ENCODE results near the gene KPNA4. TPM values are rescaled to one million over a fixed set of nuclear protein-coding genes. Genes with fewer than 3 reads are reported as not detected.

KPNA4 gene
- total RNA-seq, 4 donors from 2014 or later = 19.9 to 34.7 (median 23.4) TPM

DNA sequence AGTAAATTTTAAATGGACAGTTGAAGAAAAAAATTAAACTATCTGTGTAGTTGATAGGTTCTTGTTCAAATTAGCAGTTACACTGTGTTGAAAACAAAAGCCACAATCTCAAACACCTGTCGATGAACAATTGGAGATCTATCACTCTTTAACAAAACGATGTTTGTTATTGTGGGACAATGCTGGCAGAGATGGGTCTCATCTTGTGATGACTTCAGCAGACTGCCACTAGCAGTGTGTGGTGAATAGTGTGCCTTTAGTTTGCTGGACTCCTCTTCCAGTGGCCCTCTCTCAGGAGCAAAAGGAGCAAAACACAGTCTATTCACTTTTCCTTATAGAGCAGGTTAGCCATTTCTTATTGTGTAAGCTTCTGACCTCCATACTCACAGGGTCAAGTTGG, 101.0 kb downstream of the KPNA4 start:
- no peaks in the 10 kb centered on the region for H3K4me1 ChIP-seq
- H3K36me3 ChIP-seq = no peaks in the 10 kb centered on the region
- no peak overlapping the region for H3K27ac ChIP-seq
- no peak for TF ChIP-seq POLR2A (IDR thresholded peaks at IDR 0.05)
- TF ChIP-seq, protein P1, sequence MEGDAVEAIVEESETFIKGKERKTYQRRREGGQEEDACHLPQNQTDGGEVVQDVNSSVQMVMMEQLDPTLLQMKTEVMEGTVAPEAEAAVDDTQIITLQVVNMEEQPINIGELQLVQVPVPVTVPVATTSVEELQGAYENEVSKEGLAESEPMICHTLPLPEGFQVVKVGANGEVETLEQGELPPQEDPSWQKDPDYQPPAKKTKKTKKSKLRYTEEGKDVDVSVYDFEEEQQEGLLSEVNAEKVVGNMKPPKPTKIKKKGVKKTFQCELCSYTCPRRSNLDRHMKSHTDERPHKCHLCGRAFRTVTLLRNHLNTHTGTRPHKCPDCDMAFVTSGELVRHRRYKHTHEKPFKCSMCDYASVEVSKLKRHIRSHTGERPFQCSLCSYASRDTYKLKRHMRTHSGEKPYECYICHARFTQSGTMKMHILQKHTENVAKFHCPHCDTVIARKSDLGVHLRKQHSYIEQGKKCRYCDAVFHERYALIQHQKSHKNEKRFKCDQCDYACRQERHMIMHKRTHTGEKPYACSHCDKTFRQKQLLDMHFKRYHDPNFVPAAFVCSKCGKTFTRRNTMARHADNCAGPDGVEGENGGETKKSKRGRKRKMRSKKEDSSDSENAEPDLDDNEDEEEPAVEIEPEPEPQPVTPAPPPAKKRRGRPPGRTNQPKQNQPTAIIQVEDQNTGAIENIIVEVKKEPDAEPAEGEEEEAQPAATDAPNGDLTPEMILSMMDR (IDR thresholded peaks at IDR 0.05) = no peak
- 80 to 87% methylated on average over 2 of the region's 2 CpGs for WGBS, 2 donors
- H3K27me3 ChIP-seq = peaks cover 0 to 26% (median 0%) of the 10 kb centered on the region in 4 donors
- intact Hi-C loops (cut with DNase I) = no loop called here
- no peak for DNase-seq
- no peaks in the 10 kb centered on the region for H3K9me3 ChIP-seq
- H3K4me3 ChIP-seq = no peak overlapping the region

DNA sequence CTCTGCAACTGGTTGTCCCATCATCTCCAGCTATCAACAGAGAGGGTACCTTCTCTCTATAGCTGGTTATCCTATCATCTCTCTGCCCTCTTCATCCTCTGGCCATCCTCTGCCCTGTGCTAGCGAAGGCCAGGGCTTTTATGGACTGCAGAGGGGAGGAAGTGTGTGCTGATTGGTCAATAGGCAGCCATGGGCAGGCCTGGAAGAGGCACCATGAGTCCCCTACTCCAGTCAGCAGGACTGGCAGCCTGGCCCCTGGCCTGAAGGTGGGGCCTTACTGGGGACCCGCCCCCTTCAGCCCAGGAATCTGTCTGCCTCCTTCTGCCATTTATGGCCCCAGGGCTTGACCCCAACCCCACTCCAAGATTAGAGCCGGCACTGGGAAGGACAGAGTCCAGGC, 105.3 kb downstream of the KPNA4 start:
- Histone ChIP-seq H3K9me3 (no peaks in the 10 kb centered on the region), H3K27ac (no peak overlapping the region), H3K4me3 (no peak overlapping the region), H3K36me3 (no peaks in the 10 kb centered on the region), H3K4me1 (no peaks in the 10 kb centered on the region), H3K27me3 (peaks cover 0 to 18% (median 0%) of the 10 kb centered on the region in 4 donors)
- TF ChIP-seq, protein P1 (IDR thresholded peaks at IDR 0.05) = no peak
- TF ChIP-seq POLR2A (IDR thresholded peaks at IDR 0.05) = no peak
- 43 to 88% methylated on average over 1 of the region's 3 CpGs for WGBS, 2 donors
- intact Hi-C loops (cut with DNase I) = no loop called here
- no peak for DNase-seq

DNA sequence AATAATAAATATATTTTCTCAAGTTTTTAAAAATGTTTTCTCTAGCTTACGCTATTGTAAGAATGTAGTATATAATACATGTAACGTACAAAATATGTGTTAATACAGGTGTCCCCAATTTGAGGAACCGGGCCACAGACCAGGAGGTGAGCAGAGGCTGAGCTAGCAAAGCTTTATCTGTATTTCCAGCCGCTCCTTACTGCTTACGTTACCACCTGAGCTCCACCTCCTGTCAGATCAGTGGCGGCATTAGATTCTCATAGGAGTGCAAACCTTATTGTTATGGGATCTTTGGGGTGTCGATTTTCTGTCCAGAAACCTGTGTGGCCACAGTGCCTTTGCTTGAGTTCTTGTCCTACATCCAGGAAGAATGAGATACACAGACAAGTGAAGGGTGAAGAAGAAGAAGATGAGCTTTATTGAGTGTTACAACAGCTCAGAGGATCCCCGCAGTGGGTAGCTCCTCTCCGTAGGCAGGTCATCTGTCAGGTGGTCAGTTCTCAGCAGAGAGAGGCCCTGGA, 105.9 kb downstream of the KPNA4 start:
- H3K4me1 ChIP-seq = no peaks in the 10 kb centered on the region
- H3K4me3 ChIP-seq = no peak overlapping the region
- peaks cover 0 to 18% (median 0%) of the 10 kb centered on the region in 4 donors for H3K27me3 ChIP-seq
- WGBS, 2 donors = 80 to 84% methylated on average over 8 to 9 of the region's 9 CpGs
- TF ChIP-seq, protein P1 (IDR thresholded peaks at IDR 0.05) = no peak
- no peak for TF ChIP-seq POLR2A (IDR thresholded peaks at IDR 0.05)
- H3K27ac ChIP-seq = no peak overlapping the region
- DNase-seq = no peak
- intact Hi-C loops (cut with DNase I) = no loop called here
- H3K36me3 ChIP-seq = no peaks in the 10 kb centered on the region
- H3K9me3 ChIP-seq = no peaks in the 10 kb centered on the region

DNA sequence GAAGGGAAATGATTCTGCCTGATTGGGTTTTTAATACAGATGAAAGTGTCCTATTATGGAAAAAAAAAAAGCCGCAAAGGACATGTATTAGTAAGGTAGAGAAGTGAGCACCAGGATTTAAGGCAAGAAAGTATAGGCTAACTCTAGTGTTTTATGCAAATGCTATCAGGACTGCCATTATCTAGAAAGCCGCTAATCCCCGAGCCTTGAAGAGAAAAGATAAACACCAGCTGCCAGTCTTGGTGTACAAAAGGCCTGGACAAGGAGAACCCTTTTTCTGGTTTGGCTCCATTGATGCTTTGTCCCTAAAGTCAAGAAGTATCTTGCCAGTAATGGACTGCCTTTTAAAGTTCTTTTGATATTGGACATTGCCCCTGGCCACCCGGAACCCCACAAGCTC, 107.2 kb downstream of the KPNA4 start:
- H3K36me3 ChIP-seq = no peaks in the 10 kb centered on the region
- H3K27me3 ChIP-seq = peaks cover 0 to 14% (median 0%) of the 10 kb centered on the region in 4 donors
- H3K4me3 ChIP-seq = no peak overlapping the region
- no peak for TF ChIP-seq POLR2A (IDR thresholded peaks at IDR 0.05)
- TF ChIP-seq, protein P1 (IDR thresholded peaks at IDR 0.05) = no peak
- DNase-seq = no peak
- no peaks in the 10 kb centered on the region for H3K4me1 ChIP-seq
- H3K27ac ChIP-seq = no peak overlapping the region
- intact Hi-C loops (cut with DNase I) = no loop called here
- WGBS, 2 donors = 71 to 73% methylated on average over 4 of the region's 4 CpGs
- H3K9me3 ChIP-seq = no peaks in the 10 kb centered on the region

DNA sequence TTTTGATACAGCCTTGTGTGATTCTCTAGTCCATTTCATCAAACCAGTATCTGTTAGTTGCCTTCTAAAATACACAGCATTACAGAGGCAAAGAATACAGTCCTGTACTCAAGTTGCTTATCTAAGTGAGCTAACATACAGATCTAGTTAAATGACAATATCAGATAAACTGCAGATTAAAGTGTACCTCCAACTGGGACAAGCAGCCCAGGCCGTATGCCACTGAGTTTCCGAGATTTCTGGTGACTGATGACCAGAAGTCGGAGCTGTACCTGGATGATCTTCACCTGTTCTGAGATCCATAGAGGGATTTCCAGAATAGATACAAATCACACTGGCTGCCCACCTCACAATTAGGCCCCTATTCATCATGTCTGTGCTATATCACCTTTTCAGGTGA, 109.5 kb downstream of the KPNA4 start:
- Histone ChIP-seq H3K9me3 (no peaks in the 10 kb centered on the region), H3K27me3 (peaks cover 0 to 8% (median 0%) of the 10 kb centered on the region in 4 donors), H3K27ac (no peak overlapping the region), H3K36me3 (no peaks in the 10 kb centered on the region), H3K4me1 (no peaks in the 10 kb centered on the region), H3K4me3 (no peak overlapping the region)
- DNase-seq = no peak
- whole genome bisulfite sequencing, 2 donors = 88 to 90% methylated on average over 3 of the region's 3 CpGs
- TF ChIP-seq, protein P1 (IDR thresholded peaks at IDR 0.05) = no peak
- no peak for TF ChIP-seq POLR2A (IDR thresholded peaks at IDR 0.05)
- intact Hi-C loops (cut with DNase I) = no loop called here
